Parathyroid adenoma (tissue), 2 donors: ENCODE data around the gene DRAP1.

ENCODE experiments used
- H2AFZ ChIP-seq: fragments of 300-600 bp; sonication (generic); one replicate; pipeline ENCODE4 v1.7.0; 2017; ENCODE audit warnings: antibody characterized with exemption, mild to moderate bottlenecking
- H3K27ac ChIP-seq: fragments of 300-600 bp; sonication (generic); one replicate; pipeline ENCODE4 v1.7.0; 2017
- H3K27me3 ChIP-seq: fragments of 300-600 bp; sonication (generic); one replicate; pipeline ENCODE4 v1.7.0; 2017; ENCODE audit warnings: low read length; ENCODE audit not compliant: control insufficient read depth, insufficient read depth
- H3K36me3 ChIP-seq: fragments of 300-600 bp; sonication (generic); one replicate; pipeline ENCODE4 v1.7.0; 2017; ENCODE audit warnings: low read length; ENCODE audit not compliant: control insufficient read depth, insufficient read depth
- H3K4me1 ChIP-seq: fragments of 300-600 bp; sonication (generic); one replicate; pipeline ENCODE4 v1.7.0; 2017; ENCODE audit warnings: control low read depth
- H3K4me2 ChIP-seq: fragments of 300-600 bp; sonication (generic); one replicate; pipeline ENCODE4 v1.7.0; 2017; ENCODE audit warnings: low read length
- H3K4me3 ChIP-seq: fragments of 300-600 bp; sonication (generic); one replicate; pipeline ENCODE4 v1.7.0; 2017; ENCODE audit warnings: low read depth, low read length
- H3K79me2 ChIP-seq: fragments of 300-600 bp; sonication (generic); one replicate; pipeline ENCODE4 v1.7.0; 2017; ENCODE audit warnings: control low read depth
- H3K9ac ChIP-seq: fragments of 300-600 bp; sonication (generic); one replicate; pipeline ENCODE4 v1.7.0; 2017; ENCODE audit warnings: mild to moderate bottlenecking
- H3K9me3 ChIP-seq: fragments of 300-600 bp; sonication (generic); one replicate; pipeline ENCODE4 v1.7.0; 2017; ENCODE audit warnings: low read length; ENCODE audit not compliant: control insufficient read depth
- TF ChIP-seq, protein P1 (sequence below): fragments of 300-600 bp; sonication (generic); IDR thresholded peaks from one replicate; pipeline ENCODE4 v1.7.0; 2017; ENCODE audit warnings: antibody characterized with exemption, mild to moderate bottlenecking
- donor health status: primary hyperparathyroidism.

DRAP1 gene

GRCh38 chr11:65921876-65922275 lies 2.6 kb downstream of the DRAP1 start:
- Histone ChIP-seq H3K27ac (no peak overlapping the region), H2AFZ (no peak overlapping the region), H3K27me3 (no peaks in the 10 kb centered on the region), H3K9me3 (no peaks in the 10 kb centered on the region), H3K4me1 (no peaks in the 10 kb centered on the region), H3K9ac (no peak overlapping the region), H3K4me2 (no peak overlapping the region), H3K36me3 (no peaks in the 10 kb centered on the region), H3K4me3 (no peak overlapping the region), H3K79me2 (peaks cover 2% of the 10 kb centered on the region)
- TF ChIP-seq, protein P1, sequence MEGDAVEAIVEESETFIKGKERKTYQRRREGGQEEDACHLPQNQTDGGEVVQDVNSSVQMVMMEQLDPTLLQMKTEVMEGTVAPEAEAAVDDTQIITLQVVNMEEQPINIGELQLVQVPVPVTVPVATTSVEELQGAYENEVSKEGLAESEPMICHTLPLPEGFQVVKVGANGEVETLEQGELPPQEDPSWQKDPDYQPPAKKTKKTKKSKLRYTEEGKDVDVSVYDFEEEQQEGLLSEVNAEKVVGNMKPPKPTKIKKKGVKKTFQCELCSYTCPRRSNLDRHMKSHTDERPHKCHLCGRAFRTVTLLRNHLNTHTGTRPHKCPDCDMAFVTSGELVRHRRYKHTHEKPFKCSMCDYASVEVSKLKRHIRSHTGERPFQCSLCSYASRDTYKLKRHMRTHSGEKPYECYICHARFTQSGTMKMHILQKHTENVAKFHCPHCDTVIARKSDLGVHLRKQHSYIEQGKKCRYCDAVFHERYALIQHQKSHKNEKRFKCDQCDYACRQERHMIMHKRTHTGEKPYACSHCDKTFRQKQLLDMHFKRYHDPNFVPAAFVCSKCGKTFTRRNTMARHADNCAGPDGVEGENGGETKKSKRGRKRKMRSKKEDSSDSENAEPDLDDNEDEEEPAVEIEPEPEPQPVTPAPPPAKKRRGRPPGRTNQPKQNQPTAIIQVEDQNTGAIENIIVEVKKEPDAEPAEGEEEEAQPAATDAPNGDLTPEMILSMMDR: no peak

DNA sequence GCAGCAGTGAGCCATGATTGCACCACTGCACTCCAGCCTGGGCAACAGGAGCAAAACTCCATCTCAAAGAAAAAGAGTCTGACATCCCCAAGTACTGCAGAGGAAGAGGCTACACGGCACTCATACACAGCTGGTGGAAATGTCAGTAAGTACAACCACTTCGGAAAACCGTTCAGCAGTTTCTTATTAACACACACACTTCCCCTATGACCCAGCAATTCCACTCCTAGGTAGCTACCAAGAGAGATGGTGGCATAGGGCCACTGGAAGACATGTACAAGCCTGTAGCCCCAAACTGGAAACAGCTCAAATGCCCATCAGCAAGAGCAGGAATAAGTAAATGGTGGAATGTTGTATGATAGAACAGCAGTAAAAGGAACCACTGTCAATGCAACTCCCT lies 3.3 kb downstream of the DRAP1 start:
- TF ChIP-seq, protein P1: no peak
- Histone ChIP-seq H3K4me1 (no peaks in the 10 kb centered on the region), H3K9ac (no peak overlapping the region)

GRCh38 chr11:65925397-65925796 lies 6.2 kb downstream of the DRAP1 start:
- peak overlapping the region; percentile 1 for H3K4me2 ChIP-seq

More for the DNA sequence above, 3.3 kb downstream of the DRAP1 start:
- H3K27ac ChIP-seq: no peak overlapping the region
- H3K4me2 ChIP-seq: no peak overlapping the region
- H3K27me3 ChIP-seq: no peaks in the 10 kb centered on the region
- H3K9me3 ChIP-seq: no peaks in the 10 kb centered on the region
- H2AFZ ChIP-seq: no peak overlapping the region
- H3K79me2 ChIP-seq: peaks cover 2% of the 10 kb centered on the region
- H3K36me3 ChIP-seq: no peaks in the 10 kb centered on the region
- H3K4me3 ChIP-seq: no peak overlapping the region

GRCh38 chr11:65927904-65928397 lies 8.7 kb downstream of the DRAP1 start:
- Histone ChIP-seq H3K9me3 (no peaks in the 10 kb centered on the region), H3K4me2 (no peak overlapping the region), H2AFZ (no peak overlapping the region), H3K9ac (no peak overlapping the region), H3K27me3 (no peaks in the 10 kb centered on the region), H3K4me1 (no peaks in the 10 kb centered on the region), H3K4me3 (no peak overlapping the region), H3K27ac (no peak overlapping the region), H3K36me3 (no peaks in the 10 kb centered on the region), H3K79me2 (no peaks in the 10 kb centered on the region)
- TF ChIP-seq, protein P1: no peak

More at GRCh38 chr11:65925397-65925796, 6.2 kb downstream of the DRAP1 start:
- Histone ChIP-seq H3K9ac (no peak overlapping the region), H3K4me1 (no peaks in the 10 kb centered on the region), H3K79me2 (no peaks in the 10 kb centered on the region), H3K9me3 (no peaks in the 10 kb centered on the region), H3K36me3 (no peaks in the 10 kb centered on the region), H3K27ac (no peak overlapping the region), H3K27me3 (no peaks in the 10 kb centered on the region), H3K4me3 (no peak overlapping the region), H2AFZ (no peak overlapping the region)
- TF ChIP-seq, protein P1: no peak

DNA sequence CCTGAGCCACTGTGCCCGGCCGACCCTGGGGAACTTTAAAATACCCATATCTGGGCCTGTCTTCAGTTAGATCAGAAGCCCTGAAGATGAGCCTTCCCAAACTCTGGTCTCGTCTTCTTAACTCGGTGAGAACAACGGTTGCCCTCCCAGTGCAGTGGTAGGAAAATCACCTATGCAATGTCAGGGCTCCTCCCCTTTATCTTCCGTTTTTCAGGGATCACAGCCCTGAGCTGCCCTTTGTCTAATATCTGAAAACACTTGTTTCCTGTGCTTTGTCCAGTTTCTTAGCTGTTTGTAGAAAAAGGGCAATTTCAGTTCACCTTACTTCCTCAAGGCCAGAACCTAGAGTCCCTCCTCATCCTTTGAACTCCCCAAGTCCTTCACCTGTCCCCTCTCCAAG lies 9.4 kb downstream of the DRAP1 start:
- no peaks in the 10 kb centered on the region for H3K9me3 ChIP-seq
- TF ChIP-seq, protein P1: no peak
- no peaks in the 10 kb centered on the region for H3K27me3 ChIP-seq
- H3K4me1 ChIP-seq: no peaks in the 10 kb centered on the region
- H3K27ac ChIP-seq: no peak overlapping the region
- no peak overlapping the region for H3K9ac ChIP-seq
- H3K36me3 ChIP-seq: no peaks in the 10 kb centered on the region
- no peak overlapping the region for H3K4me3 ChIP-seq
- H3K79me2 ChIP-seq: no peaks in the 10 kb centered on the region
- H3K4me2 ChIP-seq: no peak overlapping the region
- H2AFZ ChIP-seq: no peak overlapping the region
